HuH-7.5 (cell line): ENCODE data around the gene CPSF2.

Source experiments
- DNase-seq: peaks from one replicate; pipeline ENCODE4 v3.0.0; 2011; ENCODE audit warnings: low spot score

The CPSF2 gene

GRCh38 chr14:92121670-92122350 is at the start of gene CPSF2, which contains the start of gene NDUFB1:
Gene CPSF2 (plus strand): TSS chr14:92121969. CDS start chr14:92130985, 9,016 bp downstream.
Gene NDUFB1 (minus strand): TSS chr14:92121706. CDS start chr14:92117637, 4,069 bp downstream.
- DNase-seq: peak; percentile 83

GRCh38 chr14:92074555-92074954 is 47.2 kb upstream of the CPSF2 start:
- no peak for DNase-seq

- no peak for DNase-seq
Measured at GRCh38 chr14:92088494-92088893, 33.3 kb upstream of the CPSF2 start.

GRCh38 chr14:92093320-92093719 is 28.4 kb upstream of the CPSF2 start:
- DNase-seq: no peak

GRCh38 chr14:92099802-92100201 is 22.0 kb upstream of the CPSF2 start:
- DNase-seq: no peak

GRCh38 chr14:92103363-92103989 is 18.3 kb upstream of the CPSF2 start:
- no peak for DNase-seq

- peak; percentile 12 for DNase-seq
Measured at GRCh38 chr14:92105073-92105892, 16.5 kb upstream of the CPSF2 start.

GRCh38 chr14:92105893-92106142 is 16.0 kb upstream of the CPSF2 start:
- peak; percentile 32 for DNase-seq

- DNase-seq: peak; percentile 87
Measured at GRCh38 chr14:92106143-92106926, 15.4 kb upstream of the CPSF2 start, which contains the start of gene ATXN3. Gene ATXN3 (minus strand): TSS chr14:92106582. CDS start chr14:92106552, 30 bp downstream.

GRCh38 chr14:92108345-92109254 is 13.2 kb upstream of the CPSF2 start:
- no peak for DNase-seq

GRCh38 chr14:92109490-92109889 is 12.3 kb upstream of the CPSF2 start:
- no peak for DNase-seq

- DNase-seq: peak; percentile 40
Measured at GRCh38 chr14:92121207-92121669, 531 bp upstream of the CPSF2 start.

- no peak for DNase-seq
Measured at GRCh38 chr14:92122351-92122677, 545 bp downstream of the CPSF2 start.

- DNase-seq: no peak
Measured at GRCh38 chr14:92122761-92123160, 992 bp downstream of the CPSF2 start.

- no peak for DNase-seq
Measured at GRCh38 chr14:92134456-92134855, 12.7 kb downstream of the CPSF2 start.

GRCh38 chr14:92135269-92135668 is 13.5 kb downstream of the CPSF2 start:
- no peak for DNase-seq

- no peak for DNase-seq
Measured at GRCh38 chr14:92143309-92143708, 21.5 kb downstream of the CPSF2 start.

- DNase-seq: no peak
Measured at GRCh38 chr14:92143962-92144361, 22.2 kb downstream of the CPSF2 start.

GRCh38 chr14:92144708-92145107 is 22.9 kb downstream of the CPSF2 start:
- no peak for DNase-seq

- DNase-seq: no peak
Measured at GRCh38 chr14:92153581-92153980, 31.8 kb downstream of the CPSF2 start.

GRCh38 chr14:92154283-92154942 is 32.6 kb downstream of the CPSF2 start:
- no peak for DNase-seq
